EL (cell line): ENCODE data around the gene NR2E3.

ENCODE experiments used
- DNase-seq: peaks from one replicate; pipeline ENCODE4 v3.0.0-alpha.2; 2016

NR2E3 gene

GRCh38 chr15:71792521-71792920 lies 17.8 kb upstream of the NR2E3 start:
- peak; percentile 91 for DNase-seq

GRCh38 chr15:71798641-71799040 lies 11.7 kb upstream of the NR2E3 start:
- no peak for DNase-seq

GRCh38 chr15:71800190-71800589 lies 10.2 kb upstream of the NR2E3 start:
- no peak for DNase-seq

GRCh38 chr15:71800835-71801745 lies 9.3 kb upstream of the NR2E3 start:
- DNase-seq: peak; percentile 81

- DNase-seq: no peak
Measured at GRCh38 chr15:71801935-71802655, 8.3 kb upstream of the NR2E3 start.

- DNase-seq: no peak
Measured at GRCh38 chr15:71802770-71803169, 7.6 kb upstream of the NR2E3 start.

GRCh38 chr15:71804226-71804625 lies 6.1 kb upstream of the NR2E3 start:
- no peak for DNase-seq

- DNase-seq: no peak
Measured at GRCh38 chr15:71804695-71805470, 5.5 kb upstream of the NR2E3 start.

GRCh38 chr15:71806452-71806931 lies 3.9 kb upstream of the NR2E3 start:
- DNase-seq: peak; percentile 75

- no peak for DNase-seq
Measured at GRCh38 chr15:71807125-71807629, 3.2 kb upstream of the NR2E3 start.

GRCh38 chr15:71807691-71808091 lies 2.7 kb upstream of the NR2E3 start:
- peak; percentile 56 for DNase-seq

GRCh38 chr15:71808311-71809020 lies 1.9 kb upstream of the NR2E3 start:
- DNase-seq: no peak

- DNase-seq: no peak
Measured at GRCh38 chr15:71809346-71809745, 1.0 kb upstream of the NR2E3 start.

GRCh38 chr15:71811036-71811736 lies 832 bp downstream of the NR2E3 start:
- DNase-seq: no peak

- DNase-seq: no peak
Measured at GRCh38 chr15:71811752-71812735, 1.7 kb downstream of the NR2E3 start.

- DNase-seq: no peak
Measured at GRCh38 chr15:71812966-71813722, 2.8 kb downstream of the NR2E3 start.

- DNase-seq: no peak
Measured at GRCh38 chr15:71813723-71814470, 3.5 kb downstream of the NR2E3 start.

- no peak for DNase-seq
Measured at GRCh38 chr15:71815301-71815700, 4.9 kb downstream of the NR2E3 start.

GRCh38 chr15:71817351-71817750 lies 7.0 kb downstream of the NR2E3 start:
- no peak for DNase-seq
